Mesendoderm (in vitro differentiated cells): ENCODE results near the gene ADAMTS5.

Source experiments
- DNase-seq: peaks from one replicate; pipeline ENCODE4 v3.0.0; 2013
- H2AK5ac ChIP-seq: 2 replicates; pipeline ENCODE4 v1.6.1; 2013; ENCODE audit warnings: low read length, inconsistent platforms
- H2BK120ac ChIP-seq: 2 replicates; pipeline ENCODE4 v1.6.1; 2013; ENCODE audit warnings: low read depth, mild to moderate bottlenecking, low read length, moderate library complexity, mixed read lengths
- H2BK15ac ChIP-seq: replicated peaks from 2 replicates; pipeline ENCODE4 v1.6.1; 2013; ENCODE audit warnings: low read depth, mild to moderate bottlenecking, moderate library complexity
- H2BK5ac ChIP-seq: 2 replicates; pipeline ENCODE4 v1.6.1; 2013; ENCODE audit warnings: low read length, inconsistent platforms
- H3K18ac ChIP-seq: 2 replicates; pipeline ENCODE4 v1.6.1; 2013; ENCODE audit warnings: mild to moderate bottlenecking, low read length, mixed read lengths
- H3K23ac ChIP-seq: one replicate; pipeline ENCODE4 v1.6.1; 2013; ENCODE audit warnings: low read length
- H3K27ac ChIP-seq: 2 replicates; pipeline ENCODE4 v1.5.1; 2013; ENCODE audit warnings: low read depth, mild to moderate bottlenecking, inconsistent platforms, low read length, moderate library complexity
- H3K27me3 ChIP-seq: 2 replicates; pipeline ENCODE4 v1.6.1; 2013; ENCODE audit warnings: low read length, control low read depth, mild to moderate bottlenecking, inconsistent platforms; ENCODE audit not compliant: insufficient read depth, poor library complexity
- H3K36me3 ChIP-seq: 2 replicates; pipeline ENCODE4 v1.6.1; 2013; ENCODE audit warnings: low read length, inconsistent platforms; ENCODE audit not compliant: control insufficient read depth, insufficient read depth
- H3K4ac ChIP-seq: one replicate; pipeline ENCODE4 v1.6.1; 2013; ENCODE audit warnings: low read depth, mild to moderate bottlenecking, low read length, moderate library complexity
- H3K4me1 ChIP-seq: 2 replicates; pipeline ENCODE4 v1.6.1; 2013; ENCODE audit warnings: low read depth, low read length, inconsistent platforms; ENCODE audit not compliant: control insufficient read depth
- H3K4me2 ChIP-seq: 2 replicates; pipeline ENCODE4 v1.6.1; 2013; ENCODE audit warnings: low read length
- H3K4me3 ChIP-seq: 2 replicates; pipeline ENCODE4 v1.5.1; 2013; ENCODE audit warnings: mild to moderate bottlenecking, low read length
- H3K56ac ChIP-seq: one replicate; pipeline ENCODE4 v1.6.1; 2013; ENCODE audit warnings: low read length
- H3K79me1 ChIP-seq: 2 replicates; pipeline ENCODE4 v1.6.1; 2013; ENCODE audit warnings: low read length, inconsistent platforms
- H3K79me2 ChIP-seq: 2 replicates; pipeline ENCODE4 v1.6.1; 2013; ENCODE audit warnings: mild to moderate bottlenecking, low read length; ENCODE audit not compliant: control insufficient read depth, insufficient read depth
- H3K9ac ChIP-seq: 2 replicates; pipeline ENCODE4 v1.6.1; 2013; ENCODE audit warnings: low read length, inconsistent platforms
- H4K5ac ChIP-seq: one replicate; pipeline ENCODE4 v1.6.1; 2013; ENCODE audit warnings: low read length
- H4K8ac ChIP-seq: one replicate; pipeline ENCODE4 v1.6.1; 2013; ENCODE audit warnings: low read depth, mild to moderate bottlenecking, control low read depth, low read length, moderate library complexity
- WGBS: extraction: QIAGEN DNeasy Blood & Tissue Kit; methylation state at CpG from one replicate; pipeline ENCODE4 v1.1.7; 2013; ENCODE audit warnings: low lambda C conversion rate, missing lambda C conversion rate; ENCODE audit not compliant: insufficient coverage; ENCODE audit errors: extremely low coverage; 5-methylcytosine and 5-hydroxymethylcytosine counted together

Gene ADAMTS5

DNA sequence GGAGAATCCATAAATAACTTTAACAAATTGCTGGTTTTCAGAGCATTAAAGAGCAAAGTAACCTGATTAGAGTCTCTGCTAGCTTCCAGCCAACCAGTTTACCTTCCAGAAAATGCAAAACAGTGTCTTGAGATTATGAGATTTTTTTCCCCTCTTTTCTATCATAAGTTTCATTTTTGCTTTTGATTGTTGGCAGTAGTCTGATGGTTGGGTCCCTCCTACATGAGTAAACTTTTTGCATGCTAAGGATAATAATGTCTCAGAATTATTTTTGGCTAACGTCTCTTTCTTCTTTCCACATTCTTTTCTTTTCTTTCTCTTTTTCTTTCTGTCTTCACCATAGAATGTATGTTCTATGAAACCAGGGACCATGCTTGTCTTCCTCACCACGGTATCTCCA is 6.3 kb upstream of the ADAMTS5 start:
- no peak overlapping the region for H3K23ac ChIP-seq
- no peak overlapping the region for H4K5ac ChIP-seq
- no peak overlapping the region for H2BK120ac ChIP-seq
- H2AK5ac ChIP-seq = no peak overlapping the region
- H3K18ac ChIP-seq = no peak overlapping the region
- no peak overlapping the region for H3K9ac ChIP-seq
- H4K8ac ChIP-seq = no peak overlapping the region
- H3K79me2 ChIP-seq = no peaks in the 10 kb centered on the region
- DNase-seq = no peak
- no peaks in the 10 kb centered on the region for H3K36me3 ChIP-seq
- no peak overlapping the region for H3K4me3 ChIP-seq
- WGBS = no CpG with 5 or more reads among the region's 2 CpGs
- H3K4me2 ChIP-seq = no peak overlapping the region
- no peaks in the 10 kb centered on the region for H3K27me3 ChIP-seq
- no peak overlapping the region for H2BK5ac ChIP-seq
- no peak overlapping the region for H3K4ac ChIP-seq
- no peaks in the 10 kb centered on the region for H3K79me1 ChIP-seq
- no peak overlapping the region for H2BK15ac ChIP-seq
- H3K4me1 ChIP-seq = no peaks in the 10 kb centered on the region
- H3K56ac ChIP-seq = no peak overlapping the region
- no peak overlapping the region for H3K27ac ChIP-seq

DNA sequence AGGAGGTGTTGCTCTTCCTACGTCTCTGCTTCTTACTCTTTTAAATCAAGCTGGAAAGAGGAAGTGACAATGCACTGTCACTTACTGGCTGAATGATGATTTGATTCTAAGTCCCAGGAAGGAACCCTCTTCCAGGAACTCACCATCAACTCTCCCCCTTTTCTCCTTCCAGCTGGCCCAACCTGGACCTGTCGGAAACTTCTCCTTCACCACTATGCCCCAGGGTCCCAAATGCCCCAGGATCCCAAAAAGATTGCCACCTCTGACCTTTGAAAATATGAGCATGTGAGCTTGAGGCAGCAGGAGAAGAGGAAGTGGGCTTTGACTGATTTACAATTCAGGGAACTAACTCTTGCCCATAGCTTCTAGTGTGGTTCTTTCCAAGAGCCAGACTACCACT is 5.3 kb upstream of the ADAMTS5 start:
- no peak overlapping the region for H3K4ac ChIP-seq
- H2BK120ac ChIP-seq = no peak overlapping the region
- no peak overlapping the region for H3K9ac ChIP-seq
- H3K79me1 ChIP-seq = no peaks in the 10 kb centered on the region
- H3K18ac ChIP-seq = no peak overlapping the region
- H3K4me3 ChIP-seq = no peak overlapping the region
- WGBS = no CpG with 5 or more reads among the region's 2 CpGs
- H3K4me2 ChIP-seq = no peak overlapping the region
- no peaks in the 10 kb centered on the region for H3K36me3 ChIP-seq
- no peak overlapping the region for H2BK15ac ChIP-seq
- no peak overlapping the region for H4K8ac ChIP-seq
- H3K23ac ChIP-seq = no peak overlapping the region
- H3K27me3 ChIP-seq = no peaks in the 10 kb centered on the region
- H3K4me1 ChIP-seq = no peaks in the 10 kb centered on the region
- no peak overlapping the region for H3K56ac ChIP-seq
- H2BK5ac ChIP-seq = no peak overlapping the region
- H3K79me2 ChIP-seq = no peaks in the 10 kb centered on the region
- DNase-seq = no peak
- H4K5ac ChIP-seq = no peak overlapping the region
- H3K27ac ChIP-seq = no peak overlapping the region
- H2AK5ac ChIP-seq = no peak overlapping the region

DNA sequence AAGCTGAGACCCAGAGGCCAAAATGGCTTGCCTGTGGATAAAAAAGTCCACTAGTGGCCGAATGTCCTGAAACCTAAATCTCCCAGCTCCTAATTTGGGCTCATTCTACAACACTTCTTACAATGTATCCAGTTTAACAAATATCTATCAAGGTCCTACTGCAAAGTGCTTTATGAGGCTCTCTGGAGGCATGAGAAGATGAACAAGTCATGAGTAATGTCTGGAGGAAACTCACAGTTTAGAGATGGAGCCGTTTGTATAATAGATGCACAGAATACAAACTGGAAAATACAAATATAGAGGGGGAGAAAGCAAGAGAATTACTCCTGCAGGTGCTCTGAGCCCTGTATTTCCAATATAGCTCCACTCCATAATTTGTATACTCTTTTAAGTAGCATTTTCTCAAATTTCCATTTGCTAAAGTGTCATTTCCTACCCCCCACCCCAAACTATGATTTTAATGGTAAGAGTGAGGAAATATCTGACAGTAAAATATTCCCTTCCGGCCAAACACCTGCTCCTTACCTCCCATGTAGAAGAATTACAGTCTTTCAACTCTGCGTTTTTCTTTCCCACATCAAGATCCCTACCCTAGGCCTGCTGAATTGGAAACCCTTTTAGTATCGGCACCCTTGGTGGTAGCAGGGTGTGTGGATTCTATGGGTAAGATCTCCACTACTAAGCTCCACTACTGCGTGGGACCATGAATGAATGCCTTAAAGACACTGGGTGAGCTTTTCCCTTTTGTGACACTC is 3.3 kb upstream of the ADAMTS5 start:
- Histone ChIP-seq H3K18ac (no peak overlapping the region), H4K8ac (no peak overlapping the region), H3K4me2 (no peak overlapping the region), H3K4me1 (no peaks in the 10 kb centered on the region), H3K27me3 (no peaks in the 10 kb centered on the region), H3K79me2 (no peaks in the 10 kb centered on the region), H3K79me1 (no peaks in the 10 kb centered on the region), H3K4ac (no peak overlapping the region), H3K23ac (no peak overlapping the region), H2BK5ac (no peak overlapping the region), H3K56ac (no peak overlapping the region), H2BK120ac (no peak overlapping the region), H2AK5ac (no peak overlapping the region), H3K4me3 (no peak overlapping the region), H3K27ac (no peak overlapping the region), H2BK15ac (no peak overlapping the region), H4K5ac (no peak overlapping the region), H3K9ac (no peak overlapping the region), H3K36me3 (no peaks in the 10 kb centered on the region)
- WGBS = no CpG with 5 or more reads among the region's 6 CpGs
- no peak for DNase-seq

DNA sequence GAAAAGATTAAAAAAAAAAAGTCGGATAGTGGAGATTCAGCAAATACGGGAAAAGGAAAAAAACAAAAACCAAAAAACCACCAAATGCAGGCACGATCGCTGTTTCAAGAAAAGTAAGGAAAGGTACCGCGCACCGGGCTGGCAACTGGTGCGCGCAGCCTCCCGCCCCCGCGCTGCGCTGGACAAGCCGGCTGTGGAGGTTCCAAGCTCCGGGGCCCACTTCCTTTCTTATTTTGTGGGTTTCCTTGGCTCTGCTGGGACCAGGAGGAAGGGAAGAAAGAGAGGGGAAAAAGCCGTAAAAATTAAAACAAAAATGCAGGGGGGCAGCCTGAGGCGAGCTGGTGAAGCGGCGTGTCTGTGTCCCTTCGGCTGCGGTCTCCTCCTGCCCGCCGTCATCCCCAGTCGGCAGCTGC is 233 bp downstream of the ADAMTS5 start:
- no peaks in the 10 kb centered on the region for H3K27me3 ChIP-seq
- peak overlapping the region; percentile 91 for H3K18ac ChIP-seq
- H3K23ac ChIP-seq = no peak overlapping the region
- no peaks in the 10 kb centered on the region for H3K36me3 ChIP-seq
- no peak overlapping the region for H4K8ac ChIP-seq
- WGBS = no CpG with 5 or more reads among the region's 24 CpGs
- H3K27ac ChIP-seq = peak overlapping the region; percentile 53
- H3K4ac ChIP-seq = peak overlapping the region; percentile 70
- peak overlapping the region; percentile 95 for H3K4me2 ChIP-seq
- no peak overlapping the region for H4K5ac ChIP-seq
- no peak for DNase-seq
- H2BK120ac ChIP-seq = no peak overlapping the region
- no peak overlapping the region for H2AK5ac ChIP-seq
- H3K4me1 ChIP-seq = no peaks in the 10 kb centered on the region
- H3K4me3 ChIP-seq = peak overlapping the region; percentile 61
- no peak overlapping the region for H2BK5ac ChIP-seq
- no peak overlapping the region for H2BK15ac ChIP-seq
- H3K79me2 ChIP-seq = no peaks in the 10 kb centered on the region
- H3K9ac ChIP-seq = peak overlapping the region; percentile 84
- H3K79me1 ChIP-seq = no peaks in the 10 kb centered on the region
- peak overlapping the region; percentile 93 for H3K56ac ChIP-seq

DNA sequence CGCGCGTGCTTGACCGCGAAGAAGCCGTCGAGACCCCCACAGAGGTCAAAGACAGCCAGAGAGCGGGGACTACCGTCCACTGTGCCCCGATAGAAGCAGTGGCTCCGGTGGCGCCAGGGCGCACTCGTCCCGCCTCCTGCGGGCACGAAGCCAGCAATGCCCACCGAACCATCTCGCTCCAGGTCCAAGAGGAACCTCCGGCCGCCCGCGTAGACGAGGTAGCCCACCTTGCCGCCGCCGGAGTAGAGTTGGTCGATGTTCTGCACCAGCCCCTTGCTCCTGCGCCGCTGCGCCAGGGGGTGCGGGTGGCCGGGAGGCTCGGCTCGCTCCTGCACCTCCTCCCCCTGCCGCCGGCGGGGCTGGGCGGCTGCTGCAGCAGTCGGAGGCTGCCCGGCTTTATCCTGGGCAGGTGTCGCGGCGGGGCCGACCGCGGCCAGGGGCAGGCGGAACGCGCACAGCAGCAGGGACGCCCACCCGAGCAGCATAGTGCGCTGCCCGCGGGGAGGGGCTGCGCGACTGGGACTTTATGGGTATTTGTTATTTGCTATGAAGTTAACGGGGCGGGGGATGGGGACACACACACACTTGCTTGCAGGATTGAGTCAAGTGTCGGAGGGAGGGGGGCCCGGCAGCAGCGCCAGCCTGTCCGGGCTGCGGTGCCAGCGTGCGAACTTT is 844 bp downstream of the ADAMTS5 start:
- H3K4ac ChIP-seq = peak overlapping the region; percentile 66
- no peak overlapping the region for H3K23ac ChIP-seq
- no peaks in the 10 kb centered on the region for H3K79me1 ChIP-seq
- no peaks in the 10 kb centered on the region for H3K27me3 ChIP-seq
- no CpG with 5 or more reads among the region's 66 CpGs for whole genome bisulfite sequencing
- no peaks in the 10 kb centered on the region for H3K36me3 ChIP-seq
- peak overlapping the region; percentile 43 for H3K18ac ChIP-seq
- H3K4me3 ChIP-seq = peak overlapping the region; percentile 33
- H3K9ac ChIP-seq = peak overlapping the region; percentile 69
- H3K56ac ChIP-seq = peak overlapping the region; percentile 91
- no peak overlapping the region for H2BK120ac ChIP-seq
- H3K27ac ChIP-seq = peak overlapping the region; percentile 18
- H4K5ac ChIP-seq = no peak overlapping the region
- peak; percentile 73 for DNase-seq
- H3K4me1 ChIP-seq = no peaks in the 10 kb centered on the region
- H4K8ac ChIP-seq = no peak overlapping the region
- H2BK15ac ChIP-seq = no peak overlapping the region
- peak overlapping the region; percentile 75 for H3K4me2 ChIP-seq
- H2BK5ac ChIP-seq = no peak overlapping the region
- no peaks in the 10 kb centered on the region for H3K79me2 ChIP-seq
- no peak overlapping the region for H2AK5ac ChIP-seq
